WERI-Rb-1 (cell line): Measurements from ENCODE around the gene PDCD1LG2.

Experiments used
- DNase-seq: peaks from one replicate; pipeline ENCODE4 v3.0.0-alpha.2; 2020
- H3K27ac ChIP-seq: fragments of 250-450 bp; sonication (Bioruptor Pico); 2 replicates; pipeline ENCODE4 v1.5.1; 2020; ENCODE audit warnings: mild to moderate bottlenecking, moderate library complexity
- H3K27me3 ChIP-seq: fragments of 250-450 bp; sonication (Bioruptor Pico); 2 replicates; pipeline ENCODE4 v1.5.1; 2021; ENCODE audit warnings: mild to moderate bottlenecking, low read depth, moderate library complexity; ENCODE audit not compliant: insufficient read depth, severe bottlenecking
- H3K36me3 ChIP-seq: fragments of 250-450 bp; sonication (Bioruptor Pico); 2 replicates; pipeline ENCODE4 v1.5.1; 2020; ENCODE audit warnings: mild to moderate bottlenecking, moderate library complexity
- H3K4me3 ChIP-seq: 2 replicates; pipeline ENCODE4 v1.5.1; 2011; ENCODE audit warnings: low read depth, mild to moderate bottlenecking, control low read depth, low read length
- H3K9me3 ChIP-seq: fragments of 250-450 bp; sonication (Bioruptor Pico); 2 replicates; pipeline ENCODE4 v1.5.1; 2021; ENCODE audit warnings: mild to moderate bottlenecking, moderate library complexity; ENCODE audit not compliant: severe bottlenecking
- CTCF ChIP-seq: IDR thresholded peaks from 2 replicates; pipeline ENCODE4 v1.5.1; 2011; ENCODE audit warnings: low read depth, mild to moderate bottlenecking, control low read depth, inconsistent platforms, low read length

Gene PDCD1LG2

DNA sequence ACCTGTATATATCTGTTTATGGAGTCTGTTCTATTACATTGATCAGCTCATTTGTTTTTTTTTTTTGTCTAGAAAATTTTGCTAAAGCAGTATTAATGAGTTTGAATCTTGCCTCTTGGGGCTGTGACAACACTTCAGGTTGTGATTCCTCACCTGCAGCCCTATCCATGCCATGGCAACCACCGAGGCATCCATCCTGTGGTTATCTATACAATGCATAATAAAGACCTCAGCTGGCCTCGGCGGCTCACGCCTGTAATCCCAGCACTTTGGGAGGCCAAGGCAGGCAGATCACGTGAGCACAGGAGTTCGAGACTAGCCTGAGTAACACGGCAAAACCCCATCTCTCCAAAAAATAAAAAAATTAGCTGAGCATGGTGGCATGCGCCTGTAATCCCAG is 28.1 kb upstream of the PDCD1LG2 start:
- DNase-seq, result no peak

GRCh38 chr9:5483306-5483705 is 27.0 kb upstream of the PDCD1LG2 start:
- Histone ChIP-seq H3K36me3 (no peaks in the 10 kb centered on the region), H3K27me3 (no peaks in the 10 kb centered on the region), H3K27ac (no peak overlapping the region), H3K9me3 (no peaks in the 10 kb centered on the region), H3K4me3 (no peak overlapping the region)
- no peak for TF ChIP-seq CTCF
- DNase-seq, result no peak

More for the DNA sequence above, 28.1 kb upstream of the PDCD1LG2 start:
- no peak overlapping the region for H3K4me3 ChIP-seq
- H3K27ac ChIP-seq, result no peak overlapping the region
- H3K36me3 ChIP-seq, result no peaks in the 10 kb centered on the region
- TF ChIP-seq CTCF, result no peak
- no peaks in the 10 kb centered on the region for H3K27me3 ChIP-seq
- H3K9me3 ChIP-seq, result no peaks in the 10 kb centered on the region

GRCh38 chr9:5485378-5486085 is 24.8 kb upstream of the PDCD1LG2 start:
- Histone ChIP-seq H3K9me3 (no peaks in the 10 kb centered on the region), H3K4me3 (no peak overlapping the region), H3K27me3 (no peaks in the 10 kb centered on the region), H3K27ac (no peak overlapping the region), H3K36me3 (no peaks in the 10 kb centered on the region)
- DNase-seq, result no peak
- no peak for TF ChIP-seq CTCF

DNA sequence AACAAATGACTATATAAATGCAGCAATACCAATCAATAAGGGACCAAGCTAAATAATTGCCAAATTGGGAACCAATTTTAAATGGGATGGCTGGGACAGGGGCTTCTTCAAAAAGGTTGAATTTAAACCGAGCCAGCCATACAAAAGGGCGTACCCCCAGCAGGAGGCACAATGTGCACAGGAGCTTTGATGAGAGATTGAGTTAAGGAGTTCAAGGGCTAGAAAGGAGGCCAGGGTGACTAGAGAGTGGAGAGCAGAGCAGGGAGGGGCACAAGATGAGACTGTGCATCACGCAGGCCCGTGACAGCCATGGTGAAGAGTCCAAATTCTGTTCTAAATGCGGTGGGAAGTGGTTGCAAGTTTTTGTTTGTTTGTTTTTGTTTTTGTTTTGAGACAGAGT is 23.3 kb upstream of the PDCD1LG2 start:
- Histone ChIP-seq H3K9me3 (no peaks in the 10 kb centered on the region), H3K4me3 (no peak overlapping the region), H3K36me3 (no peaks in the 10 kb centered on the region), H3K27me3 (no peaks in the 10 kb centered on the region), H3K27ac (no peak overlapping the region)
- DNase-seq, result no peak
- TF ChIP-seq CTCF, result no peak

- no peaks in the 10 kb centered on the region for H3K9me3 ChIP-seq
- no peak overlapping the region for H3K27ac ChIP-seq
- no peaks in the 10 kb centered on the region for H3K36me3 ChIP-seq
- H3K27me3 ChIP-seq, result no peaks in the 10 kb centered on the region
- DNase-seq, result no peak
- H3K4me3 ChIP-seq, result no peak overlapping the region
- TF ChIP-seq CTCF, result no peak
Observed at GRCh38 chr9:5488221-5489008, 21.9 kb upstream of the PDCD1LG2 start.
